Peyer's patch (tissue), 4 donors: Measurements from ENCODE around the gene SGMS1.

Experiments
- CTCF ChIP-seq, 6 experiments: fragments of 450-650 bp in 4 of 6; fragments of 200-600 bp in 2 of 6; sonication (generic) in 1 of 6; IDR thresholded peaks; one replicate each; pipeline ENCODE4 v1.5.1; 2017 to 2019; ENCODE audit warnings: antibody characterized with exemption in 6 of 6, mild to moderate bottlenecking in 3 of 6, moderate library complexity in 1 of 6
- POLR2A ChIP-seq, 2 donors: fragments of 450-650 bp; IDR thresholded peaks; one replicate each; pipeline ENCODE4 v1.5.1; 2017; ENCODE audit warnings: antibody characterized with exemption in 2 of 2, mild to moderate bottlenecking in 2 of 2, moderate library complexity in 2 of 2

GRCh38 chr10:50470798-50471582 is 152.8 kb downstream of the SGMS1 start:
- TF ChIP-seq CTCF (IDR thresholded peaks at IDR 0.05) (no peak), POLR2A (IDR thresholded peaks at IDR 0.05) (no peak)
